ENCODE results near the gene HTR3A.
"Not testable (repeated sequence)": the region's sequence is repeated elsewhere in the genome, so short reads cannot be mapped to it uniquely, and the experiment has no call there.

The HTR3A gene

DNA sequence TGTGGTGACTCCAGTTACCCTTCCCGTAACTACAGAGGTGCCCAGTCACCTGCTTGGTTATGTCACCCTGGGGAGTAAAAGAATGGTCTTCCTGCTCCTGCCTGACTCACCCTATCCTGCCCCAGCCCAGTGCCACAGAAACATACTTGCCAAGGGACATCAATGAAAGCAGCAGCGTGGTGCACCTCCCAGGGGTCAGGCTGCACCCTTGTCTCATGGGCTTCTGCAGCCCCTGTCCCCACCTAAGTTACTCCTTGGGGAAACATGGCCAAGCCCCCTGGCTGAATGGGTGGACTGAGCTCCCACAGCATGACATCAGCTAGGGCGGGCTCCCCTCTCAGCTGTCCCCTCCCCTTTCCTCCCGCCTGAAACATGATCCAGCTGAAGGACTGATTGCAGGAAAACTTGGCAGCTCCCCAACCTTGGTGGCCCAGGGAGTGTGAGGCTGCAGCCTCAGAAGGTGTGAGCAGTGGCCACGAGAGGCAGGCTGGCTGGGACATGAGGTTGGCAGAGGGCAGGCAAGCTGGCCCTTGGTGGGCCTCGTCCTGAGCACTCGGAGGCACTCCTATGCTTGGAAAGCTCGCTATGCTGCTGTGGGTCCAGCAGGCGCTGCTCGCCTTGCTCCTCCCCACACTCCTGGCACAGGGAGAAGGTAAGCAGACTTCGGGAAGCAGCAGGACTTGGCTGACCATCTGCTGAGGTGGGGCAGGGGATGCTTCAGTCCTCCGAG lies at the start of gene HTR3A:
Gene HTR3A (plus strand): TSS at position 368 of the 730 bp plus-strand sequence. CDS start 218 bp downstream, at position 586.
- peak; percentile 74 for DNase-seq

DNA sequence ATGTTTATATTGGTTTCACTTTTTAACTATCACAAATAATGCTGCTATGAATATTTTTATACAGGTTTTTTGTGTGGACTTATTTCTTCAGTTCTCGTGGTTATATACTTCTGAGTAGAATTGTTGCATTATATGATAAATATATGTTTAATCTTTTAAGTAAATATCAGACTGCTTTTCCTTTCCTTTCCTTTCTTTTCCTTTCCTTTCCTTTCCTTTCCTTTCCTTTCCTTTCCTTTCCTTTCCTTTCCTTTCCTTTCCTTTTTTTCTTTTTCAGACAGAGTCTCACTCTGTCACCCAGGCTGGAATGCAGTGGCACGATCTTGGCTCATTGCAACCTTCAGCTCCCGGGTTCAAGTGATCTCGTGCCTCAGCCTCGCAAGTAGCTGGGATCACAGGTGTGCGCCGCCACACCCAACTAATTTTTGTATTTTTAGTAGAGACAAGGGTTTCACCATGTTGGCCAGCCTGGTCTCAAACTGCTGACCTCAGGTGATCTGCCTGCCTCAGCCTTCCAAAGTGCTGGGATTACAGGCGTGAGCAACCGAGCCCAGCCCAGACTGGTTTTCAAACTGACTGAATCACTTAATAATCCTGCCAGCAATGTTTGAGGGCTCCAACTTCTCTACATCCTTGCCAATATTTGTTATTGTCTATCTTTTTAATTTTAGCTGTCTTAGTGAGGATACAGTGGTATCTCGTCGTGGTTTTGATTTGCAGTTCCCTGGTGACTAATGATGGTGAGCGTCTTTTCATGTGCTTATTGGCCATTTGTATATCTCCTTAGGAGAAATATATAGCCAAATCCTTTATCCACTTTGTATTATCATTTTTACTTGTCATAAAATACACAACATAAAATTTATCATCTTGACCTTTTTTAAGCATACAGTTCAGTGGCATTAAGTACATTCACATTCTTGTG lies 48.4 kb upstream of the HTR3A start:
- DNase-seq, result no peak

DNA sequence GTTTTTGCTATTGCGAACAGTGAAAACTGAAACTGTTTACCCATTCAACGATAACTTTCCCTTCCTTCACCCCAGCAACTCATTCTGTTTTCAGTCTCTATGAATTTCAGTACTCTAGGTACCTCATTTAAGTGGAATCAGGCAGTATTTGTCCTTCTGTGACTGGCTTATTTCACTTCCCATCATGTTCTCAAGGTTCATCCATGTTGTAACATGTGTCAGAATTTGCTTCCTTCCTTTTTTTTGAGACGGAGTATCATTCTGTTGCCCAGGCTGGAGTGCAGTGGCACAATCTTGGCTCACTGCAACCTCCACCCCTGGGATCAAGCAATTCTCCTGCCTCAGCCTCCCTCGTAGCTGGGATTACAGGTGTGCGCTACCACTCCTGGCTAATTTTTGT lies 46.6 kb upstream of the HTR3A start:
- DNase-seq, result no peak

DNA sequence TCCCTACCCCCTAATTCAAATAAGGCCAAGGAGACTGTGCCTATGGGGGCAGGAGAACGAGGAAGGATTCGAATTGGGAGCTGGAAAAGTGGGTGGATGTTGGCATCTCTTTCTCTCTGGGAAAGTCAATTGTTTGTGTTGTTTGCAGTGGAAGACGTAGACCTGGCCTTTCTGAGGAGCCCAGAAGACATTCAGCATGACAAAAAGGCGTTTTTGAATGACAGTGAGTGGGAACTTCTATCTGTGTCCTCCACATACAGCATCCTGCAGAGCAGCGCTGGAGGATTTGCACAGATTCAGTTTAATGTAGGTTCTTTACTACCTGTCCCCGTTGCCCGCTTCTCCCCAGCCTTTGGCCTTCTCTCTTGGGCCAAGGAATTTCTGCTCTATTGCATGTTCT lies 42.1 kb upstream of the HTR3A start:
- no peak for DNase-seq

DNA sequence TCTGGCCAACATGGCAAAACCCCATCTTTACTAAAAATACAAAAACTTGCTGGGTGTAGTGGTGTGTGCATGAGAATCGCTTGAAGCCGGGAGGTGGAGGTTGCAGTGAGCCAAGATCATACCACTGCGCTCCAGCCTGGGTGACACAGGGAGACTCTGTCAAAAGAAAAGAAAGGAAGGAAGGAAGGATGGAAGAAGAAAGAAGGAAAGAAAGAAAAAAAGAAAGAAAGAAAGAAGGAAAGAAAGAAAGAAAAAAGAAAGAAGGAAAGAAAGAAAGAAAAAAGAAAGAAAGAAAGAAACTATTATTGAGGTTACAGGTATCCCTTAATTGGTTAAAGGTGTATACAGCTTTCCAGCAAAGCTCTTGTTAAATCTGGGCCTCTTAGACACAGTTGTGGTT lies 40.7 kb upstream of the HTR3A start:
- not testable (repeated sequence) for DNase-seq

DNA sequence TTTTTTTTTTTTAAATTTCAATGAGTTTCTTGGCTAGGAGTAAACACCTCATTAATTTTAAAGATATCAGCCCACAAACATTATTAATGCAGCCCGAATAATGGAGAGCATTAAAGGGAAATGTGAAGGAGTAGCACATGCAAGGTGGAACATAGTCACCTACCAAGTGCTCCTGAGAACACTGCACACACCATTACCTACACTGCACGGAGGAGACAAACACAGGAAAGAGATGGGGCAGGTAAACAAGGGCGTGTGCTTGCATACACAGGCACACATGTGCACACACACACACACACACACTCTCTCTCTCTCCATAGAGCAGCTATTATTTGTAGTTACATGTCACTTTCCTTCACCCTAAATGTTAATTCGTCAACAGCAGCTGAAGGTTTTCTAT lies 40.1 kb upstream of the HTR3A start:
- no peak for DNase-seq

DNA sequence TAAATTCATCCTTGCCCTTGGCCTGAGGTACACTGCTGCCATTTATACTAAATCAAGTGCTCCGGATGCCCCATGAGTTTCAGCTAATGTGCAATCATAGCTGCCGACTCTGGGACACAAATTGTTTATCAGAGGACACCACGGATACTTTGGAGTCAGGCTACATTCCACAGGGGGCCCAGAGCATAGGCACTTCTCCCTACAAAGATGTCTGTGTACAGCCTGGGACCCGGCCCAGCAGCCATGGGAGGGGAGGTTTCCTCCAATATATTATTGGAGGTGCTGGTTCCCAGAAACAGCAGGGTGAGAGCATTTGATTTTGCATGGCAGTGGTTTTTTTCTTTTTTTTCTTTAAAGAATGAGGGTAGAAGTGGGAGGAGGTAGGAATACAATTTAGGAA lies 39.0 kb upstream of the HTR3A start:
- no peak for DNase-seq

DNA sequence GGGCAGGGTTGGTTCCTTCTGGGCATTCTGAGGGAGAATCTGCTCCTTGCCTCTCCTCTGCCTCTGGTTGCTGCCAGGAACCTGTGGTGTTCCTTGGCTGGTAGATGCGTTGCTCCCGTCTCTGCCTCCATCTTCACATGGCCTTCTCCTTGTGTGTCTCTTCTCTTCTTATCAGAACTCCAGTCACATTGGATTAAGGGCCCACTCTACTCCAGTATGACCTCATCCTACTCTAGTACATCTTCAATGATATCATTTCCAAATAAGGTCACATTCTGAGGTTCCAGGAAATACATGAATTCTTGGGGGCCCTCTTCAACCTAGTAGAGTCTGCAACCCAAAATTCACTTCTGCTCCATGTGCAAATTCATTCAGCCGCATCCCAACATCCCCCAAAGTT lies 37.0 kb upstream of the HTR3A start:
- no peak for DNase-seq

DNA sequence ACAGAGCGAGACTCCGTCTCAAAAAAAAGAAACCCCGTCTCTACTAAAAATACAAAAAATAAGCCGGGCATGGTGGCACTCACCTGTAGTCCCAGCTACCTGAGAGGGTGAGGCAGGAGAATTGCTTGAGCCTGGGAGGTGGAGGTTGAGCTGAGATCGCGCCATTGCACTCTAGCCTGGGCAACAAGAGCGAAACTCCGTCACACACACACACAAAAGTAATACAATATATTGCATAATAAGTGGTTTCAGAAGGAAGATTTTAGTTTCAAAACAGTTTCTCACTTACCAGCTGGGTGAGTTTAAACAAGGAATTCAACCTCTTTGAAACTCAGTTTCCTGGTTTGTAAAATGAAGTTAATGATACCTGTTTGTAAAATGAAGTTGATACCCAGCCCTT lies 32.7 kb upstream of the HTR3A start:
- DNase-seq, result no peak

DNA sequence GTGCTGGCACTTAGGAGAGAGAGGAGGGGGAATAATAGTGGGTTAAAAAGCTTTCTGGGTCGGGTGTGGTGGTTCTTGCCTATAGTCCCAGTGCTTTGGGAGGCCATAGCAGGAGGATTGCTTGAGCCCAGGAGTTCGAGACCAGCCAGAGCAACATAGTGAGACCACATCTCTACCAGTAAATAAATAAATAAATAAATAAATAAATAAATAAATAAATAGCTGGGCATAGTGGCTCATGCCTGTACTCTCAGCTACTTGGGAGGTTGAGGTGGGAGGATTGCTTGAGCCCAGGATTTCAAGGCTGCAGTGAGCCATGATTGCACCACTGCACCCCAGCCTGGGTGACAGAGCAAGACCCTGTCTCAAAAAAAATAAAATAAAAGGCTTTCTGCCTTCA lies 28.7 kb upstream of the HTR3A start:
- not testable (repeated sequence) for DNase-seq

DNA sequence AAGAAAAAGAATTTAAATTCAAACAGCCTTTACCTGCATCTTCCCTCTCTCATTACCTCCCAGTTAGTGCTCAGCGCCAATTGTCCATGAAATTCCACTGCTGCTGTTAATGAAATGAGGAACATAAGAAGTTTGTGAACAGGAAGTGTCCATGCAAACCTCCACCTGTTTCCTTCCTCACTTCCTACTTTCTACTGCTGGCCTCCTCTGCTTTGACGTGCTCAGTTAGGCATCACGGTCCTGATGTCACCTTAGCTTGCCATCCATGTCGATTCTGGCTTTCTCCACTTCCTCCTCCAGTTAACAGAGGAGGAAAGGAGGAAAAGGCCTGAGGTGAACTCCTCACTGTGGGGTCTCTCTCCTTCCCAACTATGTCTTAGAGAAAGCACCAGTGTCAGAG lies 26.9 kb upstream of the HTR3A start:
- no peak for DNase-seq

DNA sequence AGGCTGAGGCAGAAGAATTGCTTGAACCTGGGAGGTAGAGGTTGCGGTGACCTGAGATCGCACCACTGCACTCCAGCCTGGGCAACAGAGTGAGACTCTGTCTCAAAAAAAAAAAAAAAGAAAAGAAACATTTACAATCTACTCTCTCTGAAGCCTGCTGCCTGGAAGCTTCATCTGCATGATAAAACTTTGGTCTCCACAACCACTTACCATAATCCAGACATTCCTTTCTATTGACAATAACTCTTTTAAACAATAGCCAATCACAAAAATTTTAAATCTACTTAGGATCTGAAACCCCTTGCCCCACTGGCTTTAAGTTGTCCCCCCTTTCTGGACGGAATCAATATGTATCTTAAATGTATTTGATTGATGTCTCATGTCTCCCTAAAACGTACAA lies 25.0 kb upstream of the HTR3A start:
- no peak for DNase-seq

DNA sequence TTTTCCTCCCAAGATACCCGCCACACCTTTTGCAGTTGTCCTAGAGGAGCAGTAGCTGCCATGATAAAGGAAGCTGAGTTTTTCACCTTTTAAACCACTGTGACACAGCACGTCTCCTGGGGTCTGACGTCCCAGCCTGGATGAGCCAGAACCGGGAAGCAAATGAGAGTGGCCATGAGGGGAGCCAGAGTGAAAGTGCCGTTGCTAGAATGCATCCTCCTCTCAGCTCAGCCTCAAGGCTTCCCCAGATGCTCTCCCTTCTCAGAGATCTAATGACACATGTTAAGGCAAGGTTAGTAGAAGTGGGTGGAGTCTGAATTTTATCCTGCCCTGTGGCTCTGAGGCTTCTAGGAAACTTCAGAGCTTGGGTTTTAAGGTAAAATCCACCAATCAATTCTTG lies 23.4 kb upstream of the HTR3A start:
- DNase-seq, result no peak

DNA sequence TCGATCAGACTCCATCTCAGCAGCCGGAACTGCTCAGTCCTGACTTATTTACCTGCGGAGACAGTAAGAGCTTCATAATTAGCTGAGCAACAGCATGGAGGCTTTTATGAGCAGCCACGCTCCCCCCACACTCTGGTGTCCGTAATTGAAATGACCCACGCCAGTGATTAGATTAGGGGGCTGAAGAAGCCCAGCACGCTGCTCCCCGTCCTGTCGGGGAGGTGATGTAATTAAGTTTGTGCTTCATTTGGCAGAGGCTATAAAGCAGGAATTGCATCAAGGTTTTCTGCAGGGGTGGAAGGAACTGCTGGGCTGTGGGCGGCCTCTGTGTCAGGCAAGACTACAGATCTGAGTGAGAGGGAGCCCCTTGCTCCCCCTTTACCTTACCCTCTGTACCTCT lies 22.8 kb upstream of the HTR3A start:
- no peak for DNase-seq

DNA sequence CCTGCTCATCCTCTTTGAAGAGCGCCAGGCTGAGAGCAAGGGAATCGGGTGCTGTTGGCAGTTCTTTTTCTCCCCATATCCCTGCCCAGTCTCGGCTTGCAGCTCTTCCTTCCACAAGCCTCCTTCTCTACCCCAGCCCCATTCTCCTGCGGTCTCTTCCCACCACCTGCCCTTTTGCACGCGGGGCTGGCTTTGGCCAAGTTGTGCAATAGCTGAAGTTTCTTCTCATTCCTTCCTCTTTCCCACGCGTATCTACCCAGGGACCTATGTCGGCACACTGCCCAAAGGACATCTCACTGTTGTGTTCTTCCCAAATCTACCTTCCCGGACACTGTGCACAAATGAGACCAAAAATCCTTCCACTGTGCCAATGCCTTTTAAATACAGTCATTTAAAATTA lies 22.3 kb upstream of the HTR3A start:
- no peak for DNase-seq

DNA sequence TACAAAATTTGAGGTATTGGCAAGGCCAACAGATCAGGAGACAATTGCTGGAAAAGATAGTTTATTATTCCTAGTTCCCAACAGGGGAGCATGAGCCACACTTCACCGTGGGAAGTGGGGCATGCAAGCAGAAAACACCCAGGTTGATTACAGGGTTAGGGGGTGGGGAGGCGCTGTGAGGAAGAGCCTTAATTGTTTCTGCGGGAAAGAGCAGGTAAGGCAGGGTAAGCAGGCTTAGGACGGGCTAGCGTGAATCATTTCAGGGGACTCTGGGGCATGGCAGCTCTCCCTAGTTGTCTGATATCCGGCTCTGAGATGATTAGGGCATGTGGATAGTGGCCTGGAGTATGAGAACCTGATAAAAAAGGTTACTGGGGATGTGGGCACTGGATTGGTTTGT lies 20.7 kb upstream of the HTR3A start:
- DNase-seq, result no peak

DNA sequence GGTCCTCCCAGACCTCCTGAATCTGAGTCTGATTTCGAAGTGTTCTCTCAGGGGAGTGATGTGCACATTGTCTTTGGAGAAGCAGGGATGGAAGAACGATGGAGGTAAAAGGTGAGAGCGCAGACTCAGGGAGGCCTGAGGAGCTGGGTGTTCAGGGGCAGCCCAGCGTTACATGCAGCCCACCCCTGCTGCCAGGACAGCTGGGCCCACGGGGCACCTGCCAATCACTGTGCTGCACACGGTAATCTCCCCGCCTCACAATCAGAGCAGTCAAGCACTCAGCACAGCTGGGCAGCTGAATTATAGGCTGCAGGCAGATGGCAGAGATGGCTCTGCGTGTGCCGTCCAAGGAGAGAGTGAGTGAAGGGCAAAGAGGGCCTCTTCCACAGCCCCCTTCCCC lies 17.9 kb upstream of the HTR3A start:
- no peak for DNase-seq

DNA sequence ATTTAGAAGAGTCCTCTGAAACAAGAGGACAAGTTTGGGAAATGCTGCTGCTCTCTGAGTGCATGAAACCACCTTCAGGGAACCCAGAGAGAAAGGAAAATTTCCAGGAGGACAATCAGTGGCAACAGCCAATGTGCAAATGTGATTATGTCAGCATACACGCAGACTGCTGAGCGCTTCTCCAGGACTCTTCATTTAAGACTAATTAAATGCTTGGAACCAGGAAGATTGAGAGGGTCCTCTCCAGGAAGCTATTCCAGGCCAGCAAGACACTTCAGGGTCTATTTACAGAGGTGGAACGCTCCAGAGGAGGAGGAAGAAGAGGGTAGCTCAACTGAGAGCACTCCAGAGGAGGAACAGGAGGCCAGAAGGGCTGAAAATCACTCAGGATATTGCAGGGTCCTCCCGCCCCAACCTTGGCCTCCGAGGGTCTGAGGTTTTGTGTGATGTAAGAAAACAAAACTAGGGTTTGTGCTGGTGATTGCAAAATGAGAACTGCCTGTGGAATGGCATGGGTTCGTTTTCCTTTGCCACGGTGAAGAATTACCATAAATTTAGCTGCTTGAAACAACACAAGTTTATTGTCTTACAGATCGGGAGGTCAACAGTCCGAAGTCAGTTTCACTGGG lies 14.1 kb upstream of the HTR3A start:
- DNase-seq, result no peak

DNA sequence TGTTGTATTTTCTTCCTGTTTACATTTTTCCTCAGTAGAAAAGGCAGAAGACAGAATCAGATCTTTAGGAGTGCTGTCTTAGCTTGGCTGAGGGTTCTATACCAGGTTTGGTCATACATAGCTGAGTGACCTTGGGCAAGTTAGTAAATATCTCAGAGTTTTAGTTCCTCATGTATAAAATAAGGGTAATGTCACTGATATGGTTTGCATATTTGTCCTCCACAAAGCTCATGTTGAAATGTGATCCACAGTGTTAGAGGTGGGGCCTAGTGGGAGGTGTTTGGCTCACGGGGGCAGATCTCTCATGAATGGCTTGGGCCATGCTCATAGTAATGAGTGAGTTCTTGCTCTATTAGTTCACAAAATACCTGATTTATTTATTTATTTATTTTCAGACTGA lies 7.5 kb upstream of the HTR3A start:
- no peak for DNase-seq

DNA sequence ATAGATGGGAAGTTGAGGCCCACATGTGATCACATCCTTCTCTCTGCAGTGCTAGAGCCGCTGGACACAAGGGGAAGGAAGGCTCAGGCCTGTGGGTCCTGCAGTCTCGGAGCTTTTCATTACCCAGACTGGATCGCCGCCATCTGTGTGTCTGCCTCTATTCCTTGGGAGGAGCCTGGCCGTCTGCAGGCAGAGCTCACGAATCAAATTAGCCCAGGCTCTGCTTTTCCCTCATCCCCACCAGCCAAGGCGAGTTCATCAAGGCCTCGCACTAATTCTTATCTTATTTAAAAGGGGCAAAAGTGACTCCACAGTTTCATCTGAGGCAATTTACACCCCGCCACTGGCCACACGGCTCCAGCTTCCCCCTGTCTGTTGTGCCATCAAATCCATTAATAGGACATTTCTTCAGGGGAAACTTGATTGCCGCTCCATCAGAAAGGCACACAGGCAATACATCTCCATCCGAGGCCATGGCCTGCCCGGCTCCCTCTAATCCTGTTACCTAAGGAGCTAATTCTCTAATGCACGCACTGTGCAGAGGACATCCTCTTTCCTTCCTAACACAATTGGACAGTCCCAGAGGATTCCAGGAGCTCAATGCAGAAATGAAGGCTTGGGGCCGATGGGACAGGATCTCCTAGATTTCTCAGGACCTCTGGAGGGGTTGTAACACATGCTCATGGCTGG lies 3.3 kb upstream of the HTR3A start:
- DNase-seq, result no peak

DNA sequence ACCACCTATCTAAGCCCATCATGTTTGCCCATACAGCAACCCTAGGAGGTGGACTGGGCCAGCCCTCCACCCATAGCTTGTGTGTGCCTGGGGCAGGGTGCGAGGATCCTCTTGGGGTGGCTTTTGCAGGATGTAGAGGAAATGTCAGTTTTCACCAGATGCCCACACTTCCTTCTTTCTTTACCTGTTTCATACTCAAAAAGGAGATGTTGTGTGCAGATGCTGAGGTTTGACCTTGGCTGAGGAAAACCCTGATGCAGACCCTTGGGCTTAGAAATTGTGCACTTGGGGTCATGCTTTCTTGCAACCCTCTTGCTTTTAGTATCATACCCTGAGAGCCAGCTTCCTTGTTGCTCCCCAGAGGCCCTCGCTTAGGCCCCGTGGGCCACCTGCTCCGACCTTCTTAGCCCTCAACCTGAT lies 2.2 kb downstream of the HTR3A start:
- no peak for DNase-seq

DNA sequence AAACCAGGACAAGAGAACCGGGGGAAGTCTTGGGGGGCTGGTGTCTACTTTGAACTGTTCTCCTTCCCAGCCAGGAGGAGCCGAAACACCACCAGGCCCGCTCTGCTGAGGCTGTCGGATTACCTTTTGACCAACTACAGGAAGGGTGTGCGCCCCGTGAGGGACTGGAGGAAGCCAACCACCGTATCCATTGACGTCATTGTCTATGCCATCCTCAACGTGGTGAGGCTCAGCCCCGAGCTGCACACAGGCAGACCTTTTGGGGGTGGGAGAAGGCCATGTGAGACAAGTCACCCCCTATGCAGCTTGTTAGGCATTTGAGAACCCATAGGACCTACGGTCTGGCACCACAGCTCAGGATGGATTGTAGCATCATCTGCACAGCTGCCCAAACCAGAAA lies 2.8 kb downstream of the HTR3A start:
- DNase-seq, result no peak

DNA sequence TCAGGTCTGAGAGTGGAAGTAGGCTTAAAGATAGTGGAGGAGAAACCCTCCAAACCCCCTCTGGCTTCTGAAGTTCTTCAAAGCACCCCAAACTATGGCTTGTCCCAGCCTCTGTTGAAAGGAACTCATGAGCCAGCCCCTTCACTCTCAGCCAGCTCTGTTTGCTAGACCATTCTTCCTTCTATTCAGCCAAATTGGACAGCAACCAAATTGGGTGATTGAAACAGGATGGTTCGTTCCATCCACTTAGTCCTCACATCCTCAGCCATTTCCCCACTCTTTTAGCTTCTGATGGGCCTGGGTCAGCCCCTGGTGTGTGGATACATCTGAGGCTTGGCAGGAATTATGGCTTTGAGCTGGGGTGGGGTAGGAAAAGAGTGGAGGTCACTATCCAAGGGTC lies 4.5 kb downstream of the HTR3A start:
- DNase-seq, result no peak
